PC-3 (cell line): ENCODE measurements around the gene CTNNAL1.

ENCODE experiments used
- EZH2 ChIP-seq: fragments of 300-600 bp; sonication (generic); IDR thresholded peaks from one replicate; pipeline ENCODE4 v1.6.1; 2017; ENCODE audit warnings: antibody characterized with exemption, mild to moderate bottlenecking, low read length; ENCODE audit not compliant: unreplicated experiment
- EZH2phosphoT487 ChIP-seq: fragments of 300-600 bp; sonication (generic); IDR thresholded peaks from 2 replicates; pipeline ENCODE4 v1.6.1; 2018; ENCODE audit warnings: mild to moderate bottlenecking, antibody characterized with exemption, low read length, borderline replicate concordance
- TF ChIP-seq, protein P1 (sequence below): fragments of 300-600 bp; sonication (generic); conservative IDR thresholded peaks from 2 replicates; pipeline ENCODE4 v1.5.1; 2017; ENCODE audit warnings: antibody characterized with exemption, low read depth, mild to moderate bottlenecking, low read length

DNA sequence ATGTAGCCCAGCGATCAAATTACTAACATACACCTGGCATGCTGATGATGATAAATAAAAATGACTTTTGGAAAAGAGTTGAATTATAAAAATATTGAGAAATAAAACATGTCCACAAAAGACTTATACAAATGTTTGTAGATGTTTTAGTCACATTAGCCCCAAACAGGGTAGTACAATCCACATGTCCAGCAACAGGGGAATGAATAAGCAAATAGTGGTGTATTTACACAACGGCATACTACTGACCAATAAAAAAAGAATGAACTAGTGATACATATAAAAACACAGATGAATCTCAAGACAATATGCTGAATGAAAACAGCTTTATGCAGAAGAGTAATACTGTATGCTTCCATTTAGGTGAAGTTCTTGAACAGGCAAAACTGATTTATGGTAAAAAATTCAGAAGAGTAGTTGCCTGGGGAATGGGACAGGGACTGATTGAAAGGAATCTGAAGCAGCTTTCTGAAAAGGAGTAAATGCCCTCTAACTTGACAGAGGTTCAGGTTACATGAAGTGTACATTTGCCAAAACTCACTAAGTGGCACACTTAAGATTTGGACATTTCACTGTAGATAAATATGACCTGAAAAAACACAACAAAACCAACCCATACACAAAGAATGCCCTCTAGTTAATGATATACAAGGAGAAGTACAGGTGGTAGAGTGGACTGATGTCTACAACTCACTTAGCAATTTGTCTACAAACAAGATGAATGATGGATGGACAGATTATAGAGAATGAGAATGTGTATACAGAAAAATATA lies 115.8 kb downstream of the CTNNAL1 start:
- TF ChIP-seq, protein P1, sequence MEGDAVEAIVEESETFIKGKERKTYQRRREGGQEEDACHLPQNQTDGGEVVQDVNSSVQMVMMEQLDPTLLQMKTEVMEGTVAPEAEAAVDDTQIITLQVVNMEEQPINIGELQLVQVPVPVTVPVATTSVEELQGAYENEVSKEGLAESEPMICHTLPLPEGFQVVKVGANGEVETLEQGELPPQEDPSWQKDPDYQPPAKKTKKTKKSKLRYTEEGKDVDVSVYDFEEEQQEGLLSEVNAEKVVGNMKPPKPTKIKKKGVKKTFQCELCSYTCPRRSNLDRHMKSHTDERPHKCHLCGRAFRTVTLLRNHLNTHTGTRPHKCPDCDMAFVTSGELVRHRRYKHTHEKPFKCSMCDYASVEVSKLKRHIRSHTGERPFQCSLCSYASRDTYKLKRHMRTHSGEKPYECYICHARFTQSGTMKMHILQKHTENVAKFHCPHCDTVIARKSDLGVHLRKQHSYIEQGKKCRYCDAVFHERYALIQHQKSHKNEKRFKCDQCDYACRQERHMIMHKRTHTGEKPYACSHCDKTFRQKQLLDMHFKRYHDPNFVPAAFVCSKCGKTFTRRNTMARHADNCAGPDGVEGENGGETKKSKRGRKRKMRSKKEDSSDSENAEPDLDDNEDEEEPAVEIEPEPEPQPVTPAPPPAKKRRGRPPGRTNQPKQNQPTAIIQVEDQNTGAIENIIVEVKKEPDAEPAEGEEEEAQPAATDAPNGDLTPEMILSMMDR, result no peak
- TF ChIP-seq EZH2phosphoT487 (no peak), EZH2 (no peak)
